HCT116 (cell line): ENCODE data around the gene KLRC3. TPM values are rescaled to one million over a fixed set of nuclear protein-coding genes. Genes with fewer than 3 reads are reported as not detected.

Experiments used
- ATAC-seq: fragments of 200-7000 bp; cut with Tn5 transposase; 2 replicates; pipeline ENCODE4 v1.9.1; 2020; ENCODE audit warnings: mild to moderate bottlenecking, moderate library complexity
- BruUV-seq: library from RNA; stranded (reverse); fragments of 400-500 nt; replicated peaks from 2 replicates; lab custom pipeline; 2021; lab: Mats Ljungman, UMichigan
- CTCF ChIA-PET: fragments of 300-600 bp; sonication (Branson Sonifier 250); formaldehyde crosslinking; loops from one replicate; lab custom pipeline; 2021; ENCODE audit warnings: antibody characterized with exemption; lab: Charles Lee
- POLR2A ChIA-PET: fragments of 300-600, 350-600 bp; sonication (Branson Sonifier 250); formaldehyde crosslinking; loops from one replicate; lab custom pipeline; 2021; ENCODE audit warnings: antibody characterized with exemption; lab: Charles Lee
- RAD21 ChIA-PET, 2 experiments: fragments of 300-600 bp; sonication (Branson Sonifier 250); formaldehyde crosslinking; loops; one replicate each; lab custom pipeline; 2023; ENCODE audit warnings: low total read pairs in 2 of 2; ENCODE audit not compliant: uncharacterized antibody in 2 of 2, unreplicated experiment in 2 of 2, low non-redundant PET in 1 of 2; lab: Charles Lee
- DNase-seq: peaks from one replicate; pipeline ENCODE4 v3.0.0-alpha.2; 2010; ENCODE audit warnings: low read depth, low spot score
- H2AFZ ChIP-seq: fragments of 200-600 bp; shearing (Covaris generic), sonication (generic); 2 replicates; pipeline ENCODE4 v1.6.1; 2017; ENCODE audit warnings: low read depth, mixed run types, mixed read lengths, antibody characterized with exemption, low read length; ENCODE audit not compliant: poor library complexity, severe bottlenecking
- H3K27ac ChIP-seq: 2 replicates; pipeline ENCODE4 v1.5.1; 2012; ENCODE audit warnings: low read depth, low read length
- H3K27me3 ChIP-seq: fragments of 200-600 bp; sonication (generic); 2 replicates; pipeline ENCODE4 v1.6.1; 2016; ENCODE audit warnings: mixed run types, low read length, mixed read lengths; ENCODE audit not compliant: insufficient read depth
- H3K36me3 ChIP-seq, 2 experiments: fragments of 200-500 bp in 1 of 2; fragments of 200-600 bp in 1 of 2; sonication (Bioruptor generic) in 1 of 2; sonication (generic) in 1 of 2; 2 replicates each; pipeline versions ENCODE4 v1.5.1 to v1.6.1; 2014 to 2016; ENCODE audit warnings: low read length in 2 of 2, inconsistent platforms in 1 of 2, mixed read lengths in 1 of 2, mixed run types in 1 of 2; ENCODE audit not compliant: insufficient read depth in 2 of 2, control insufficient read depth in 1 of 2
- H3K4me1 ChIP-seq, 2 experiments: fragments of 200-600 bp in 1 of 2; sonication (generic) in 1 of 2; 2 replicates each; pipeline versions ENCODE4 v1.5.1 to v1.6.1; 2012 to 2017; ENCODE audit warnings: low read length in 2 of 2, inconsistent platforms in 1 of 2, mild to moderate bottlenecking in 1 of 2, mixed read lengths in 1 of 2, mixed run types in 1 of 2, moderate library complexity in 1 of 2; ENCODE audit not compliant: insufficient read depth in 2 of 2, control insufficient read depth in 1 of 2
- H3K4me2 ChIP-seq: fragments of 200-600 bp; sonication (generic); 2 replicates; pipeline ENCODE4 v1.6.1; 2017; ENCODE audit warnings: mixed run types, low read length, mixed read lengths
- H3K4me3 ChIP-seq, 2 experiments: fragments of 200-600 bp in 1 of 2; sonication (generic) in 1 of 2; replicated peaks in 1 of 2; 2 replicates each; pipeline ENCODE4 v1.5.1; 2011 to 2016; ENCODE audit warnings: low read length in 2 of 2, control low read depth in 1 of 2, low read depth in 1 of 2, mild to moderate bottlenecking in 1 of 2, mixed read lengths in 1 of 2, mixed run types in 1 of 2
- H3K79me2 ChIP-seq: fragments of 200-600 bp; sonication (generic); 2 replicates; pipeline ENCODE4 v1.6.1; 2017; ENCODE audit warnings: mild to moderate bottlenecking, mixed run types, low read length, moderate library complexity, mixed read lengths; ENCODE audit not compliant: insufficient read depth
- H3K9ac ChIP-seq: fragments of 200-600 bp; sonication (generic); 2 replicates; pipeline ENCODE4 v1.6.1; 2016; ENCODE audit warnings: low read length, mixed read lengths
- H3K9me2 ChIP-seq: fragments of 200-600 bp; sonication (generic), shearing (Covaris generic); 2 replicates; pipeline ENCODE4 v1.6.1; 2017; ENCODE audit warnings: mixed run types, mild to moderate bottlenecking, moderate library complexity; ENCODE audit not compliant: insufficient read depth
- H3K9me3 ChIP-seq, 2 experiments: fragments of 200-500 bp in 1 of 2; fragments of 200-600 bp in 1 of 2; sonication (Bioruptor generic) in 1 of 2; sonication (generic) in 1 of 2; 2 replicates each; pipeline ENCODE4 v1.6.1; 2014 to 2017; ENCODE audit warnings: low read length in 2 of 2, mixed read lengths in 2 of 2, inconsistent platforms in 1 of 2, low read depth in 1 of 2, mild to moderate bottlenecking in 1 of 2, mixed run types in 1 of 2, moderate library complexity in 1 of 2; ENCODE audit not compliant: control insufficient read depth in 1 of 2, insufficient read depth in 1 of 2
- H4K20me1 ChIP-seq: fragments of 200-600 bp; sonication (generic), shearing (Covaris generic); 2 replicates; pipeline ENCODE4 v1.6.1; 2017; ENCODE audit warnings: mixed run types, mild to moderate bottlenecking, moderate library complexity; ENCODE audit not compliant: insufficient read depth
- ATF3 ChIP-seq: IDR thresholded peaks from 2 replicates; pipeline ENCODE4 v1.6.1; 2012
- CEBPB ChIP-seq: IDR thresholded peaks from 2 replicates; pipeline ENCODE4 v1.6.1; 2012; ENCODE audit warnings: low read depth
- CTCF ChIP-seq, 3 experiments: fragments of 200-600 bp in 1 of 3; sonication (generic) in 1 of 3; IDR thresholded peaks in 2 of 3; conservative IDR thresholded peaks in 1 of 3; 2 replicates each; pipeline ENCODE4 v1.5.1; 2012 to 2017; ENCODE audit warnings: low read depth in 2 of 3, low read length in 2 of 3, antibody characterized with exemption in 1 of 3, borderline replicate concordance in 1 of 3, control low read depth in 1 of 3, mild to moderate bottlenecking in 1 of 3, mixed read lengths in 1 of 3, mixed run types in 1 of 3, moderate library complexity in 1 of 3; ENCODE audit not compliant: insufficient read depth in 1 of 3
- ELF1 ChIP-seq: IDR thresholded peaks from 2 replicates; pipeline ENCODE4 v1.6.1; 2012; ENCODE audit warnings: low read depth, borderline replicate concordance
- EZH2 ChIP-seq: fragments of 200-600 bp; sonication (generic); IDR thresholded peaks from 2 replicates; pipeline ENCODE4 v1.6.1; 2017; ENCODE audit warnings: antibody characterized with exemption, mixed run types
- JUND ChIP-seq: IDR thresholded peaks from 2 replicates; pipeline ENCODE4 v1.6.1; 2012
- MAX ChIP-seq: IDR thresholded peaks from 2 replicates; pipeline ENCODE4 v1.6.1; 2012
- POLR2A ChIP-seq: IDR thresholded peaks from 2 replicates; pipeline ENCODE4 v1.7.0; 2011; ENCODE audit warnings: borderline replicate concordance; ENCODE audit not compliant: insufficient read depth, insufficient read length; ENCODE audit errors: extremely low read depth
- POLR2AphosphoS5 ChIP-seq: IDR thresholded peaks from 2 replicates; pipeline ENCODE4 v1.6.1; 2011; ENCODE audit warnings: mild to moderate bottlenecking, low read depth, low read length, moderate library complexity
- RAD21 ChIP-seq: IDR thresholded peaks from 2 replicates; pipeline ENCODE4 v1.6.1; 2012; ENCODE audit warnings: low read depth, mild to moderate bottlenecking
- REST ChIP-seq: IDR thresholded peaks from 2 replicates; pipeline ENCODE4 v1.6.1; 2012; ENCODE audit warnings: low read depth
- SIN3A ChIP-seq: IDR thresholded peaks from 2 replicates; pipeline ENCODE4 v1.6.1; 2012; ENCODE audit warnings: low read depth
- SP1 ChIP-seq: IDR thresholded peaks from 2 replicates; pipeline ENCODE4 v1.6.1; 2012; ENCODE audit warnings: low read depth
- SRF ChIP-seq: IDR thresholded peaks from 2 replicates; pipeline ENCODE4 v1.6.1; 2012; ENCODE audit warnings: low read depth
- TCF7L2 ChIP-seq: IDR thresholded peaks from 2 replicates; pipeline ENCODE4 v1.7.0; 2011; ENCODE audit warnings: borderline replicate concordance, inconsistent platforms; ENCODE audit not compliant: insufficient read depth, insufficient read length; ENCODE audit errors: extremely low read depth
- YY1 ChIP-seq: IDR thresholded peaks from 2 replicates; pipeline ENCODE4 v1.6.1; 2011; ENCODE audit warnings: low read length, low read depth, moderate library complexity, mild to moderate bottlenecking; ENCODE audit not compliant: insufficient replicate concordance; ENCODE audit errors: extremely low read depth
- ZBTB33 ChIP-seq: IDR thresholded peaks from 2 replicates; pipeline ENCODE4 v1.6.1; 2011; ENCODE audit warnings: mild to moderate bottlenecking, low read length, moderate library complexity; ENCODE audit not compliant: insufficient replicate concordance; ENCODE audit errors: extremely low read depth
- intact Hi-C: fragments of 100-400 bp; cut with micrococcal nuclease; formaldehyde crosslinking; loops from 2 replicates; pipeline ENCODE4 v1.10.0; 2022
- total RNA-seq: library from RNA; stranded (reverse); gene quantifications from one replicate; pipeline ENCODE4 v1.2.1, GENCODE V29; 2021; ENCODE audit not compliant: unreplicated experiment

KLRC3 gene
- total RNA-seq, 1 experiment from 2014 or later = 1.8 TPM

- peaks cover 0 to 7% of the 10 kb centered on the region in 2 experiments; a peak in 2 of 4 replicates for H3K9me3 ChIP-seq
- POLR2A ChIA-PET = interaction anchor here (0.6 to 1.5 kb wide), 5 partner anchors 9 to 183 kb away, joined by 3 to 4 read pairs (median 3); no protein-coding TSS in a partner anchor
- peak overlapping the region; percentile 90 for H3K4me2 ChIP-seq
- H3K4me3 ChIP-seq = peak overlapping the region; percentile 71 to 74
- peaks cover 37 to 52% of the 10 kb centered on the region in 2 experiments; a peak in 3 of 4 replicates for H3K4me1 ChIP-seq
- ATAC-seq (peak; percentile 56), DNase-seq (peak; percentile 71)
- H3K79me2 ChIP-seq = no peaks in the 10 kb centered on the region
- H3K9ac ChIP-seq = peak overlapping the region; percentile 65
- no peaks in the 10 kb centered on the region for H3K27me3 ChIP-seq
- CTCF ChIA-PET = interaction anchor here (2.5 to 3.1 kb wide), 3 partner anchors 34 to 385 kb away, joined by 11 to 29 read pairs (median 15); no protein-coding TSS in a partner anchor
- TSS peak; percentile 66 for BruUV-seq
- peak overlapping the region; percentile 89 for H3K27ac ChIP-seq
- intact Hi-C loops = no loop called here
- peak overlapping the region; percentile 67 for H2AFZ ChIP-seq
- no peaks in the 10 kb centered on the region for H4K20me1 ChIP-seq
- no peaks in the 10 kb centered on the region for H3K9me2 ChIP-seq
- no peaks in the 10 kb centered on the region for H3K36me3 ChIP-seq
- RAD21 ChIA-PET = interaction anchor here (0.6 kb wide), 2 partner anchors 22 kb away, joined by 4 to 5 read pairs; no protein-coding TSS in a partner anchor
- TF ChIP-seq ZBTB33 (no peak), ATF3 (no peak), ELF1 (no peak), POLR2AphosphoS5 (peak; percentile 58; the same call in 1 of the 2 replicates), TCF7L2 (peak; percentile 81), REST (no peak), YY1 (no peak), RAD21 (no peak), POLR2A (no peak), JUND (peak; percentile 45; the same call in 1 of the 2 replicates), EZH2 (no peak), SIN3A (peak; percentile 81), MAX (peak; percentile 64), SRF (no peak), CEBPB (peak; percentile 53; the same call in 1 of the 2 replicates), CTCF (IDR thresholded peaks at IDR 0.05 in 2 of 3, conservative IDR thresholded peaks at IDR 0.05 in 1 of 3; ENCODE audit: borderline replicate concordance in 1 of 3, insufficient read depth in 1 of 3, low read depth in 2 of 3, low read length in 2 of 3) (no peak), SP1 (peak; percentile 36)
Observed at GRCh38 chr12:10364815-10365622, 55.4 kb downstream of the KLRC3 start.
